Astrocyte (in vitro differentiated cells and primary cell): ENCODE data around the gene C13orf42. TPM values are rescaled to one million over a fixed set of nuclear protein-coding genes. Genes with fewer than 3 reads are reported as not detected.

ENCODE experiments used
- DNase-seq: peaks from one replicate; pipeline ENCODE4 v3.0.0-alpha.2; 2010; ENCODE audit warnings: low read depth
- FAIRE-seq: peaks from 2 replicates; lab custom pipeline; 2011; peaks lifted over from hg19 to GRCh38; lab: Jason Lieb, UNC
- H2AFZ ChIP-seq: 2 replicates; pipeline ENCODE4 v1.6.0; 2012; ENCODE audit warnings: low read depth, low read length, inconsistent platforms
- H3K27ac ChIP-seq: 2 replicates; pipeline ENCODE4 v1.5.1; 2011; ENCODE audit warnings: low read depth, low read length, inconsistent platforms
- H3K27me3 ChIP-seq: 2 replicates; pipeline ENCODE4 v1.6.0; 2011; ENCODE audit warnings: low read length, inconsistent platforms; ENCODE audit not compliant: insufficient read depth
- H3K36me3 ChIP-seq: 2 replicates; pipeline ENCODE4 v1.5.1; 2011; ENCODE audit warnings: low read length, inconsistent platforms; ENCODE audit not compliant: insufficient read depth
- H3K4me1 ChIP-seq: 2 replicates; pipeline ENCODE4 v1.5.1; 2011; ENCODE audit warnings: low read length, inconsistent platforms; ENCODE audit not compliant: insufficient read depth
- H3K4me2 ChIP-seq: 2 replicates; pipeline ENCODE4 v1.6.0; 2012; ENCODE audit warnings: low read length, inconsistent platforms
- H3K4me3 ChIP-seq: 2 replicates; pipeline ENCODE4 v1.5.1; 2011; ENCODE audit warnings: low read depth, mild to moderate bottlenecking, low read length, inconsistent platforms; ENCODE audit not compliant: insufficient read depth
- H3K79me2 ChIP-seq: 2 replicates; pipeline ENCODE4 v1.6.0; 2012; ENCODE audit warnings: mild to moderate bottlenecking, low read length, inconsistent platforms; ENCODE audit not compliant: insufficient read depth
- H3K9ac ChIP-seq: 2 replicates; pipeline ENCODE4 v1.6.0; 2012; ENCODE audit warnings: mild to moderate bottlenecking, low read length, inconsistent platforms
- H3K9me3 ChIP-seq: 2 replicates; pipeline ENCODE4 v1.5.1; 2012; ENCODE audit warnings: low read depth, mild to moderate bottlenecking, low read length, inconsistent platforms; ENCODE audit not compliant: insufficient read depth
- H4K20me1 ChIP-seq: 2 replicates; pipeline ENCODE4 v1.6.0; 2012; ENCODE audit warnings: low read length, inconsistent platforms; ENCODE audit not compliant: insufficient read depth
- H3K27ac Mint-ChIP-seq: one replicate; pipeline ENCODE4 v1.8.0; 2021; ENCODE audit warnings: mild to moderate bottlenecking, mixed read lengths; ENCODE audit not compliant: unreplicated experiment
- H3K27me3 Mint-ChIP-seq: one replicate; pipeline ENCODE4 v1.8.0; 2021; ENCODE audit warnings: low read depth, mixed read lengths; ENCODE audit not compliant: unreplicated experiment
- H3K36me3 Mint-ChIP-seq: one replicate; pipeline ENCODE4 v1.8.0; 2021; ENCODE audit warnings: low read depth, mixed read lengths; ENCODE audit not compliant: unreplicated experiment
- H3K4me1 Mint-ChIP-seq: one replicate; pipeline ENCODE4 v1.8.0; 2021; ENCODE audit warnings: low read depth, mixed read lengths; ENCODE audit not compliant: unreplicated experiment
- H3K4me3 Mint-ChIP-seq: one replicate; pipeline ENCODE4 v1.8.0; 2021; ENCODE audit warnings: mild to moderate bottlenecking, moderate library complexity, mixed read lengths; ENCODE audit not compliant: unreplicated experiment
- H3K9me3 Mint-ChIP-seq: one replicate; pipeline ENCODE4 v1.8.0; 2021; ENCODE audit warnings: mild to moderate bottlenecking, mixed read lengths; ENCODE audit not compliant: unreplicated experiment
- CTCF ChIP-seq: IDR thresholded peaks from 2 replicates; pipeline ENCODE4 v1.5.1; 2011; ENCODE audit warnings: low read depth, mild to moderate bottlenecking, inconsistent platforms, low read length, moderate library complexity; ENCODE audit not compliant: insufficient read depth
- EZH2 ChIP-seq: IDR thresholded peaks from 2 replicates; pipeline ENCODE4 v1.6.1; 2012; ENCODE audit warnings: mild to moderate bottlenecking, low read length, inconsistent platforms; ENCODE audit not compliant: insufficient read depth
- total RNA-seq: library from RNA; stranded (reverse); gene quantifications from 2 replicates; pipeline ENCODE4 v1.2.1, GENCODE V29; 2021

The C13orf42 gene
- total RNA-seq, 1 donor from 2014 or later, result not detected

GRCh38 chr13:51071493-51071892 is 39.6 kb downstream of the C13orf42 start:
- Histone ChIP-seq H3K4me1 (peaks cover 11% of the 10 kb centered on the region), H3K36me3 (no peaks in the 10 kb centered on the region), H3K4me3 (no peak overlapping the region), H3K79me2 (no peaks in the 10 kb centered on the region), H3K9me3 (no peaks in the 10 kb centered on the region), H3K27me3 (no peaks in the 10 kb centered on the region), H2AFZ (no peak overlapping the region), H3K9ac (no peak overlapping the region), H3K4me2 (no peak overlapping the region), H4K20me1 (no peaks in the 10 kb centered on the region), H3K27ac (no peak overlapping the region)
- FAIRE-seq (no peak), DNase-seq (no peak)
- Mint-ChIP-seq H3K27me3 (peaks cover 8% of the 10 kb centered on the region), H3K4me1 (peaks cover 8% of the 10 kb centered on the region), H3K9me3 (peaks cover 2% of the 10 kb centered on the region), H3K36me3 (no peaks in the 10 kb centered on the region), H3K27ac (no peak overlapping the region), H3K4me3 (no peak overlapping the region)
- TF ChIP-seq EZH2, result no peak
- TF ChIP-seq CTCF, result no peak

GRCh38 chr13:51070005-51070649 is 40.9 kb downstream of the C13orf42 start:
- Histone ChIP-seq H3K27me3 (peaks cover 5% of the 10 kb centered on the region), H3K4me1 (peaks cover 15% of the 10 kb centered on the region), H3K36me3 (no peaks in the 10 kb centered on the region), H3K27ac (no peak overlapping the region), H4K20me1 (no peaks in the 10 kb centered on the region), H3K9ac (no peak overlapping the region), H3K9me3 (no peaks in the 10 kb centered on the region), H3K79me2 (no peaks in the 10 kb centered on the region), H3K4me2 (no peak overlapping the region), H3K4me3 (no peak overlapping the region), H2AFZ (peak overlapping the region; percentile 31)
- H3K4me1 Mint-ChIP-seq, result peaks cover 10% of the 10 kb centered on the region
- FAIRE-seq, result no peak
- H3K27ac Mint-ChIP-seq, result no peak overlapping the region
- H3K27me3 Mint-ChIP-seq, result peaks cover 10% of the 10 kb centered on the region
- no peaks in the 10 kb centered on the region for H3K36me3 Mint-ChIP-seq
- DNase-seq, result peak; percentile 51
- TF ChIP-seq CTCF (peak; percentile 95), EZH2 (no peak)
- peaks cover 2% of the 10 kb centered on the region for H3K9me3 Mint-ChIP-seq
- H3K4me3 Mint-ChIP-seq, result peak overlapping the region; percentile 20

GRCh38 chr13:51068501-51068900 is 42.6 kb downstream of the C13orf42 start:
- peaks cover 15% of the 10 kb centered on the region for H3K4me1 ChIP-seq
- H2AFZ ChIP-seq, result no peak overlapping the region
- H3K27ac ChIP-seq, result no peak overlapping the region
- no peak for TF ChIP-seq CTCF
- Mint-ChIP-seq H3K4me3 (no peak overlapping the region), H3K9me3 (peaks cover 2% of the 10 kb centered on the region), H3K27me3 (peaks cover 12% of the 10 kb centered on the region), H3K27ac (no peak overlapping the region), H3K36me3 (no peaks in the 10 kb centered on the region), H3K4me1 (peaks cover 10% of the 10 kb centered on the region)
- DNase-seq (no peak), FAIRE-seq (no peak)
- peaks cover 10% of the 10 kb centered on the region for H3K27me3 ChIP-seq
- no peak overlapping the region for H3K4me2 ChIP-seq
- no peaks in the 10 kb centered on the region for H3K79me2 ChIP-seq
- H3K36me3 ChIP-seq, result no peaks in the 10 kb centered on the region
- H3K9me3 ChIP-seq, result no peaks in the 10 kb centered on the region
- H3K4me3 ChIP-seq, result no peak overlapping the region
- no peak overlapping the region for H3K9ac ChIP-seq
- H4K20me1 ChIP-seq, result no peaks in the 10 kb centered on the region
